ENCODE results near the gene ARID3A. TPM values are rescaled to one million over a fixed set of nuclear protein-coding genes. Genes with fewer than 3 reads are reported as not detected.

ARID3A gene
- total RNA-seq, 4 donors from 2014 or later: 1.8 to 9.9 (median 7.8) TPM

DNA sequence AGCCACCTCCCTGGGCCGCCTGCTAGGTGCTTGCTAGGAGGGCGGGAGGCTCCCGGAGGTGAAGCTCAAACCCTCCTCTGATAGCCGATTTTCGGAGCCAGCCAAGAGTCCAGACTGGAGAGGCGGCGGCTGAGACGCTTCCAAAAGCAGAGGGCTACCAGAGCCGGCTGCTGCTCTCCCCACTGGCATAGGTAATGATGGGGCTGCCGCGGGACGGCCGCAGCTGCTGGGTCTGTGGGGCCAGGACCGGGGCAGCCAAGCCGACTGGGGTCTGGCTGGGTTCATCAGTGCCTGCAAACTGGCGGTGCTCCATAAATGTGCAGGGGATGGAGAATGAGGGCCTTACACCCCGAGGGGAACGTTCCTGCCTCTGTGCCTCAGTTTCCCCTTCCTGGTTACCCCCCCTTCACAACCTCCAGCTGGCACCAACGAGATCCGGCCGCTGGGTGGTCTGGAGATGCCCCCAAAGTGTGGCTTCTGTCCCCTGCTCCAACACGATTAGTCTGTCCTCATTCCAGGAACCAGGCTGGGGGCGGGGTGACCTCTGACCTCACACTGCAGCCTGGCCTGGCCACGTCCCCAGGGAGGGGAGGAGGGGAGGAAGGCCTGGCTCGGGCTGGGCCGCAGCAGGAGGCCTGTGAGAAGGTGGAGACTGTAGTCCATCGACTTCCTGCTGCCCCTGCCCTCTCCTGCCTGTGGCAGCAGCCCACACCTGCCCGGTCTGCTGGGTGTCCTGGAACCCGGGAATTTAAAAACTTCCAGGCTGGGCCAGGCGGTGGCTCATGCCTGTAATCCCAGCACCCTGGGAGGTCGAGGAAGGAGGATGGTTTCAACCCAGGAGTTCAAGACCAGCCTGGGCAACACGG is 54.5 kb downstream of the ARID3A start:
- ATAC-seq (no peak), DNase-seq (no peak)
- Histone ChIP-seq H3K9me3 (no peaks in the 10 kb centered on the region), H3K4me3 (no peak overlapping the region), H3K27ac (no peak overlapping the region), H3K4me1 (peaks cover 17 to 19% of the 10 kb centered on the region in 2 donors), H3K27me3 (peaks cover 0 to 3% (median 2%) of the 10 kb centered on the region in 3 donors), H3K36me3 (no peaks in the 10 kb centered on the region)
- in situ Hi-C loops (cut with MboI; ENCODE audit: low sequenced_read_pairs in 4 of 4): loop anchor here (5.0 to 25.0 kb wide), 4 partner anchors 58 to 208 kb away; partner anchors contain the start of genes CFD (in 1 of the 4) and ELANE (in 1 of the 4)
- TF ChIP-seq POLR2A (IDR thresholded peaks at IDR 0.05) (no peak), CTCF (IDR thresholded peaks at IDR 0.05 in 4 of 5, conservative IDR thresholded peaks at IDR 0.05 in 1 of 5) (no peak)
- intact Hi-C loops (cut with DNase I; ENCODE audit: low total_unique reads): loop anchor here (5.0 kb wide), 2 partner anchors 123 to 208 kb away; partner anchors contain the start of gene CFD

DNA sequence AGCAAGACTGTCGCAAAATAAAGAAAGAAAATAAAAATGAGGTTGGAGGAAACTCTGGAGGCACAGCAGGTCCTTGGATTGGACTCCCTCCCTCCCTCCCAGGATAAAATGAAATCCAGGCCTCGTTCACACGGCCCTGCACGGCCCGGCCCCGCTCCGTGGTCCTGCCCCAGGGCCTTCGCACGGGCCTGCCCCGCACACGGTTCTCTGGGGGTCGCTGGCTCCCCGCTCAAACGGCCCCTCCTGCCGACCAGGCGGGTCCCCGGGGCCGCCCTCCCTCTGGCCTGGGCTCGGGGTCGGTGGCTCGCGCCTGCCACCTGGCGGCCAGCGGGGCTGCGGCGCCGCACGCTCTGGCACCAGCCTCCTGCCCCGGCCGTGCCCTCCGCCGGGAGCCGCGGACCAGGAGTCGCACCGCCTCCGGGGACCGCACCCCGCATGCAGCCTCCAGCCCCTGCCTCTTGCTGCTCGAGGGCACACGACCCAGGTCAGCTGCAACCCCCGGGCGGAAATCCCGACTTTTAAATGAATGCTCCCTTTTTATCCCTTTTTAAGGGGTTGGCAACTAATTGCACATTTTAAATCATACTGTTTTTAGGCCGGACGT is 56.8 kb downstream of the ARID3A start:
- Histone ChIP-seq H3K4me1 (peaks cover 17 to 19% of the 10 kb centered on the region in 2 donors), H3K9me3 (no peaks in the 10 kb centered on the region), H3K4me3 (peak overlapping the region; percentile 27 to 61 (median 44)), H3K36me3 (peaks cover 0 to 9% of the 10 kb centered on the region in 2 donors), H3K27me3 (peaks cover 0 to 3% (median 2%) of the 10 kb centered on the region in 3 donors), H3K27ac (peak overlapping the region; percentile 63 to 97 (median 92))
- intact Hi-C loops (cut with DNase I; ENCODE audit: low total_unique reads): loop anchor here (1.0 to 5.0 kb wide), 3 partner anchors 61 to 210 kb away; partner anchors contain the start of gene CFD
- DNase-seq (peak; percentile 22 to 59), ATAC-seq (peak; percentile 68 to 76)
- in situ Hi-C loops (cut with MboI; ENCODE audit: low sequenced_read_pairs in 4 of 4): loop anchor here (5.0 to 25.0 kb wide), 4 partner anchors 60 to 210 kb away; partner anchors contain the start of genes CFD (in 1 of the 4) and ELANE (in 1 of the 4)
- TF ChIP-seq POLR2A (IDR thresholded peaks at IDR 0.05): no peak
- peak in 4 of 5 experiments; percentile 97 to 100 (median 100) for TF ChIP-seq CTCF (IDR thresholded peaks at IDR 0.05 in 4 of 5, conservative IDR thresholded peaks at IDR 0.05 in 1 of 5)

- in situ Hi-C loops (cut with MboI; ENCODE audit: low sequenced_read_pairs in 4 of 4) (loop anchor here (5.0 to 25.0 kb wide), 4 partner anchors 62 to 212 kb away; partner anchors contain the start of genes CFD (in 1 of the 4) and ELANE (in 1 of the 4)), intact Hi-C loops (cut with DNase I; ENCODE audit: low total_unique reads) (loop anchor here (1.0 to 5.0 kb wide), 6 partner anchors 37 to 212 kb away; partner anchors contain the start of genes CFD, PTBP1, RNU6-2 and TMEM259)
- H3K4me1 ChIP-seq: peaks cover 17 to 19% of the 10 kb centered on the region in 2 donors
Observed at GRCh38 chr19:984165-984967, 58.5 kb downstream of the ARID3A start, which contains the start of gene WDR18. WDR18 (plus strand) TSS chr19:984345; CDS start chr19:984354, 9 bp downstream.

More at GRCh38 chr19:984165-984967, 58.5 kb downstream of the ARID3A start, which contains the start of gene WDR18:
- peak within 1 kb of the TSS; percentile 85 to 97 (median 92) for H3K27ac ChIP-seq
- peaks cover 0 to 9% of the 10 kb centered on the region in 2 donors for H3K36me3 ChIP-seq
- peaks cover 0 to under 1% (median 0%) of the 10 kb centered on the region in 3 donors for H3K27me3 ChIP-seq
- peak within 1 kb of the TSS; percentile 87 to 98 (median 94) for H3K4me3 ChIP-seq
- TF ChIP-seq CTCF (IDR thresholded peaks at IDR 0.05 in 4 of 5, conservative IDR thresholded peaks at IDR 0.05 in 1 of 5) (peak; percentile 4 to 45 (median 23)), POLR2A (IDR thresholded peaks at IDR 0.05) (peak; percentile 52 to 62)
- DNase-seq (peak; percentile 89), ATAC-seq (peak; percentile 91)
- no peaks in the 10 kb centered on the region for H3K9me3 ChIP-seq

Data from gastrocnemius medialis (tissue), 4 donors.